Loucy (cell line): ENCODE data around the gene PSMG4.

Source experiments
- H2AFZ ChIP-seq: fragments of 200-600 bp; sonication (generic); 2 replicates; pipeline ENCODE4 v1.6.0; 2016; ENCODE audit warnings: antibody characterized with exemption, mild to moderate bottlenecking, low read length, moderate library complexity
- H3F3A ChIP-seq: fragments of 200-600 bp; 2 replicates; pipeline ENCODE4 v1.6.0; 2016; ENCODE audit warnings: antibody characterized with exemption, low read depth, mild to moderate bottlenecking
- H3K27me3 ChIP-seq: fragments of 200-600 bp; sonication (generic); 2 replicates; pipeline ENCODE4 v1.6.1; 2014; ENCODE audit warnings: low read length, mild to moderate bottlenecking; ENCODE audit not compliant: insufficient read depth, poor library complexity, severe bottlenecking
- H3K36me3 ChIP-seq: fragments of 200-600 bp; sonication (generic); 2 replicates; pipeline ENCODE4 v1.6.1; 2016; ENCODE audit warnings: low read length; ENCODE audit not compliant: insufficient read depth
- H3K4me1 ChIP-seq: fragments of 200-600 bp; sonication (generic); 2 replicates; pipeline ENCODE4 v1.5.1; 2014; ENCODE audit warnings: low read length, mild to moderate bottlenecking; ENCODE audit not compliant: insufficient read depth, poor library complexity, severe bottlenecking
- H3K4me2 ChIP-seq: fragments of 200-600 bp; sonication (generic); 2 replicates; pipeline ENCODE4 v1.6.0; 2014; ENCODE audit warnings: antibody characterized with exemption, low read length, low read depth, mild to moderate bottlenecking; ENCODE audit not compliant: poor library complexity, severe bottlenecking
- H3K4me3 ChIP-seq: fragments of 200-600 bp; sonication (generic); 2 replicates; pipeline ENCODE4 v1.5.1; 2014; ENCODE audit warnings: low read length, mild to moderate bottlenecking, mixed read lengths; ENCODE audit not compliant: poor library complexity, severe bottlenecking
- H3K79me2 ChIP-seq: fragments of 200-600 bp; sonication (generic); 2 replicates; pipeline ENCODE4 v1.6.1; 2014; ENCODE audit warnings: low read length; ENCODE audit not compliant: insufficient read depth
- H3K9ac ChIP-seq: fragments of 200-600 bp; sonication (generic); 2 replicates; pipeline ENCODE4 v1.6.0; 2014; ENCODE audit warnings: mild to moderate bottlenecking, low read depth, low read length, moderate library complexity; ENCODE audit not compliant: poor library complexity, severe bottlenecking
- H3K9me2 ChIP-seq: fragments of 200-600 bp; sonication (generic); replicated peaks from 2 replicates; pipeline ENCODE4 v1.6.1; 2016; ENCODE audit warnings: low read depth, low read length, mixed read lengths
- H3K9me3 ChIP-seq: fragments of 200-600 bp; sonication (generic); 2 replicates; pipeline ENCODE4 v1.6.1; 2014; ENCODE audit warnings: mild to moderate bottlenecking, antibody characterized with exemption, low read length, low read depth; ENCODE audit not compliant: insufficient read depth
- H4K20me1 ChIP-seq: fragments of 200-600 bp; sonication (generic); 2 replicates; pipeline ENCODE4 v1.6.0; 2014; ENCODE audit warnings: antibody characterized with exemption, low read length, mild to moderate bottlenecking; ENCODE audit not compliant: insufficient read depth, poor library complexity, severe bottlenecking
- CTCF ChIP-seq: fragments of 200-600 bp; sonication (generic); conservative IDR thresholded peaks from 2 replicates; pipeline ENCODE4 v1.5.1; 2014; ENCODE audit warnings: mild to moderate bottlenecking, antibody characterized with exemption, low read length
- EZH2phosphoT487 ChIP-seq: fragments of 200-600 bp; IDR thresholded peaks from 2 replicates; pipeline ENCODE4 v1.6.1; 2018; ENCODE audit warnings: antibody characterized with exemption, mild to moderate bottlenecking, moderate library complexity, borderline replicate concordance

PSMG4 gene

GRCh38 chr6:3307436-3307835 lies 48.7 kb downstream of the PSMG4 start:
- H3K4me3 ChIP-seq: no peak overlapping the region
- H3K4me1 ChIP-seq: no peaks in the 10 kb centered on the region
- H2AFZ ChIP-seq: no peak overlapping the region
- no peak overlapping the region for H3K4me2 ChIP-seq
- no peak for TF ChIP-seq EZH2phosphoT487
- TF ChIP-seq CTCF: no peak
- no peak overlapping the region for H3K9ac ChIP-seq
- H3F3A ChIP-seq: no peaks in the 10 kb centered on the region
- H3K36me3 ChIP-seq: no peaks in the 10 kb centered on the region
- H3K79me2 ChIP-seq: no peaks in the 10 kb centered on the region
- no peaks in the 10 kb centered on the region for H3K9me2 ChIP-seq
- no peaks in the 10 kb centered on the region for H3K27me3 ChIP-seq
- H3K9me3 ChIP-seq: no peaks in the 10 kb centered on the region
- H4K20me1 ChIP-seq: no peaks in the 10 kb centered on the region

- Histone ChIP-seq H3K9me3 (no peaks in the 10 kb centered on the region), H3F3A (no peaks in the 10 kb centered on the region), H3K4me2 (no peak overlapping the region), H3K4me3 (no peak overlapping the region), H3K27me3 (no peaks in the 10 kb centered on the region), H3K79me2 (no peaks in the 10 kb centered on the region), H3K4me1 (no peaks in the 10 kb centered on the region), H4K20me1 (no peaks in the 10 kb centered on the region), H3K9ac (no peak overlapping the region), H3K36me3 (no peaks in the 10 kb centered on the region), H3K9me2 (no peaks in the 10 kb centered on the region), H2AFZ (no peak overlapping the region)
- no peak for TF ChIP-seq CTCF
- no peak for TF ChIP-seq EZH2phosphoT487
Observed at GRCh38 chr6:3308106-3308505, 49.4 kb downstream of the PSMG4 start.

- Histone ChIP-seq H3K9me3 (no peaks in the 10 kb centered on the region), H4K20me1 (no peaks in the 10 kb centered on the region), H3K36me3 (no peaks in the 10 kb centered on the region), H3K4me2 (no peak overlapping the region), H3K9me2 (no peaks in the 10 kb centered on the region), H3K4me1 (no peaks in the 10 kb centered on the region), H3K4me3 (no peak overlapping the region), H2AFZ (no peak overlapping the region), H3K27me3 (no peaks in the 10 kb centered on the region), H3K79me2 (no peaks in the 10 kb centered on the region), H3F3A (no peaks in the 10 kb centered on the region), H3K9ac (no peak overlapping the region)
- TF ChIP-seq EZH2phosphoT487 (no peak), CTCF (no peak)
Observed at GRCh38 chr6:3309391-3310050, 50.8 kb downstream of the PSMG4 start.
